GM18520 (cell line): ENCODE results near the gene DDX3X.
"Not testable (repeated sequence)": the region's sequence is repeated elsewhere in the genome, so short reads cannot be mapped to it uniquely, and the experiment has no call there.

ENCODE experiments used
- ATAC-seq: cut with Tn5 transposase; IDR thresholded peaks from one replicate; pipeline ENCODE4 v1.9.1; 2021; ENCODE audit not compliant: unreplicated experiment

Gene DDX3X

DNA sequence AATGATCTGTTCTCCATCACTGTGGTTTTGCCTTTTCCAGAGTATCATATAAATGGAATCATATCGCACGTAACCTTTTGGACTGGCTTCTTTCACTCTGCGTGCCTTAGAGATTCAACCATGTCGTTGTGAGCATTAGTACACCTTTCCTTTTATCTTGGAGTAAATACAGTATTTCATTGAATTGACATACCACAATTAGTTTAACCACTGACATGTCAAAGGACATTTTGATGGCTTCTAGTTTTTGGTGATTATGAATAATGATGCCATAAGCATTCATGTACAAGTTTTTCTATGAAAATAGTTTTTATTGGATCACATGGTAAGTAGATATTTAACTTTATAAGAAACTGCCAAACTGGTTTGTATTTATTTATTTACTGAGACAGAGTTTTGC, 35.2 kb downstream of the DDX3X start:
- ATAC-seq = no peak

DNA sequence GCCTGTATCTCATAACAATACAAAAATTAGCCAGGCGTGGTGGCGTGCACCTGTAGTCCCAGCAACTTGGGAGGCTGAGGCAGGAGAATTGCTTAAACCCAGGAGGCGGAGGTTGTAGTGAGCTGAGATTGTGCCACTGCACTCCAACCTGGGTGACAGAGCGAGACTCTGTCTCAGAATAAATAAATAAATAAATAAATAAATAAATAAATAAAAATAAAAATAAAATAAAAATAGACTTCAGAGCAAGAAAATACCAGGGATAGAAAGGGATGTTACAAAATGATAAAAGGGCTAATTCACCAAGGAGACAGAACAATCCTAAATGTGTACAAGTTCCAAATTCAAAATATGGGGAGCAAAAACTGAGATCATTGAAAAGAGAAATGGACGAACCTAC, 37.6 kb downstream of the DDX3X start:
- not testable (repeated sequence) for ATAC-seq

DNA sequence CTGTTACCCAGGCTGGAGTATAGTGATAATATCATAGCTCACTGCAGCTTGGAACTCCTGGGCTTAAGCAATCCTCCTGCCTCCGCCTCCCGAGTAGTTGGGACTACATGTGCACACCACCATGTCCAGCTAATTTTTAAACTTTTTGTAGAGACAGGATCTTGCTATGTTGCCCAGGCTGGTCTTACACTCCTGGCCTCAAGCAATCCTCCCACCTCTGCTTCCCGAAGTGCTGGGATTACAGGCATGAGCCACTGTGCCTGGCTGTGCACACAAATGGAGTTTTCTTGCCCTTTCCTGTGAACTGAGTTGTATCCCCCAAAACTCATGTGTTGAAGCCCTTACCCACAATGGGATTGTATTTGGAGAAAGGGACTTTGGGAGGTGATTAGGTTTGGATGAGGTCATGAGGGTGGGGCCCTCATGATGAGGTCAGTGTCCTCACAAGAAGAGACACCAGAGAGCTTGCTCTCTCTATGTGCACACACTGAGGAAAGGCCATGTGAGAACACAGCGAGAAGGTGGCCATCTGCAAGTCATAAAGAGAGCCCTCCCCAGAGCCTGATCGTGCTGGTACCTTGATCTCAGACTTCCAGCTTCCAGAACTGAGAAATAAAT, 40.1 kb downstream of the DDX3X start:
- no peak for ATAC-seq

DNA sequence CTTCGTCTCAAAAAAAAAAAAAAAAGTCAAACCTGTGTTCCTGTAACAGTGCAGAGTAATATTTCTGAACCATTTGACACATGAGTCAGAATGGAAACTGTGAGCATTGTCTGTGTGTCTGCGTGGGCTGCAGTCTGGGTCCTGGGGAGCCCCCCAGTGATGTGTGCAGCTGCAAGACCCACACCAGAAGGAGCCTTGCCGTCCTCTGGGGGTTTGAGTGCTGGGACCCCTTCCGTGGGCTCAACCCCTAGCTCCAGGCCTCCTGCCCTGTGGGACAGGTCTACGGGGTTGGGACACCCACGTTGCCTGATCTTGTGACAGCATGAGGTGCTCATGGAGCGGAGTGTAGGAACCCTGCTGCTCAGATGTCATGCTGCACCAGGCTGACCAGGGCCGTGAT, 43.7 kb downstream of the DDX3X start:
- ATAC-seq = no peak

DNA sequence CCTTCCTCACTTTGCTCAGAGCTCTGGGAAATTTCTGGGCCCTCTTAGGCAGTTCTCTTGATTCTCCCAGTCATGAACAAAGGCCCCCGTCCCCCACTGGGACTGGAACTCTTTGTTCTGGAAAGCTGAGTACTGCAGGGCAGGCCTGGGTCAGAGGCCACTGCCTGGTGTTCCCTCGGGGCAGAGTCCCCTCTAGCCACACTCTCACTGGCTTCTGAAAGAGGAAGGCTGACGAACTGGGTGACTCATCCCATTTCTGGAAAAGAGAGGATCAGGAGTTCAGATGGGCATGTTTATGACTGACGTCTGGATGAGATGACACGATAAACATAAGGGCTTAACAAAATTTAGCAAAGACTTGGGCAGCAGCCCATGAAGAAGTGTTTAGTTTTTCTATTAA, 47.7 kb downstream of the DDX3X start:
- ATAC-seq = no peak

DNA sequence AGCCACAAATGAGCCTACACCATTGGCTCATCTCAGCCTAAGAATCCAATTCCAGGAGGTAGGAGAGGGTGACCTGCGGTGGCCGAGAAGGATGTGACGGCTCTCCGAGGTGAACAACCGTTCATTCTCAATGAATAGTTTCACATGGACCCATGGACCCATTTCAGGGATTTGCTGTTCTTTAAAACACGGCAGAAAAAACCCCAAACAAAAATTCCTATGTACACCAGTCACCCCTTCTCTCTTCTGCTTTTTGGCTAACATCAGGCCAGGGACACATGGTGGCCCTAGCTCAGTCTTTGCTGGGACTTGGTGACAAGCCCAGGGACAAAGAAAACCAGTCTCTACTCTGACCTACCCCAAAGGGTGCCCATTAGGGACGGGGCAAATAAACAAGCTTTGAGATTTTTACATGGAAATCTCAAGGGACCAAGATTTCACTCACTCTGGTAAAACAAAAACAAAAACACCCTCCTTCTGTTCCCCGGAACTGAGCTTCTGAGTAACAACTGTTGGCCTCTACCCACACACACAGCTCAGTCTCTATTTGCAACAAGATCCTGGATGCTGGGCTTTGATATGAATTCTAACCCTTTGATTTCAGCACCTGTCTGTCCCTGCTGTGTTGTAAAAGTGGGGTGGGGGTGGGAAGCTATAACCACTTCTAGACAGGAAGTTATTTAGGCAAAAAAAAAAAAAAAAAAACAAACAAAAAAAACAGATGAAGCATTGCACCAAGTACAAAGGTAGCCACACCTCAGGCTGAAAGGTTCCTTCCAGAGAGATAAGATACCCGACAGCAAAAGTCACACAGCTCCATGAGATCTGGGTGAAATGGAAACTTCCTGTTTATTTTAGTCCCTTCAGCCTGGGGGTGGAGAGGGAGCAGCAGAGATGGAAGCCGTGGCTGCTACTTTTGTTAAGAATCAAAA, 49.0 kb downstream of the DDX3X start:
- ATAC-seq = no peak

DNA sequence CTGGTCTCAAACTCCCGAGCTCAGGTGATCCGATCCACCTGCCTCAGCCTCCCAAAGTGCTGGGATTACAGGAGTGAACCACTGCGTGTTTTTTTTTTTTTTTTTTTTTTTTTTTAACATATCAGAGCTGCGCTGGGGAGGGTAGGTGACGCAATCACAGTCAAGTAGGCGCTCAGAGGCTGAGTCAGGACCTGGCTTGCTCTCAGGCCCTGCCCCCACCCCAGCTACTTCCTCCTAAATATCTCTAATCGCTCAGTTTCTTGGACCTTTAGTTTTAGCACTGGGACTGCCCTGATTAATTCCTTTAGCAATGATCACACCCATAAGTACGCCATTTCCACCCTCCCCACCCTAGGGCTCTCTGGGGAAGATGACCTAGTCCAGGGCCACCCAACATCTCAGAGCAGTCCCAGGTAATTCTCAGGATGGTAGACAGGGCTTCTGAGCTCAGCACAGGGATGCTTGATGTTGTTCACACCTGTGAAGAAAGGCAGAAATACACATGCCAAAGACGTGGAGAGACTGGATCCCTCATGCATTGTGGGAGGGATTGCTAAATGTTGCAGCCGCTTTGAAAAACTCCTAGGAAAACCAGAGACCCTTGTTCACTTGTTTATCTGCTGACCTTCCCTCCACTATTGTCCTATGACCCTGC, 50.2 kb downstream of the DDX3X start:
- no peak for ATAC-seq

DNA sequence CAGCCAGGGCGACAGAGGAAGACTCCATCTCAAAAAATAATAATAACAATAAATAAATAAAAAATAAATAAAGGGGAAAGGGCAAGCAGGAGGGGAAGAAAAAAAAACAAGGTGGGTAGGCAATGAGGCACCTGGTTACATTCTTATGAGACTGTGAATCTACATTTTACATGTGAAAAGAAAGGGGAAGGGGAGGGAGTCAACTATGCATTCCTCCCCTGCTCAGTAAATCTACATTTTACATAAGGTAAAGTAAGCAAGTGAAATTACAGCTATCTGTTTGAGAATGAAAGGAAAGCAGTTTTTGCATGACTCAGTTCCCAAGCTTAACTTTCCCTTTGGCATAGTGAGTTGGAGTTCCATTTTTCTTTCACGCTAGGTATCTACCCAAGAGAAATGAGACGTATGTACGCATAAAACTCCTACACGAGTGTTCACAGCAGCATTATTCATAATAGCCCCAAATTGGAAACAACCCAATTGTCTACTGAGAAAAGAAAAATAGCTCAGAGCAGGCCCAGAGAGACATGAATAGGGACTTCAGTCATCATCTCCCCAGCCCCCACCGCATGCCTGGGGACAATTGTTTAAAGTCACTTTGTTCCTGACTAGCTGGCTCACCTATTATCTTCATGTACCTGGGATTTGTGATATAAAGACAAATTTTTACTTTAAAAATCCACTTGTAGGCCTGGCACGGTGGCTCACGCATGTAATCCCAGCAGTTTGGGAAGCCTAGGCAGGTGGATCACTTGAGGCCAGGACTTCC, 52.4 kb downstream of the DDX3X start:
- no peak for ATAC-seq

DNA sequence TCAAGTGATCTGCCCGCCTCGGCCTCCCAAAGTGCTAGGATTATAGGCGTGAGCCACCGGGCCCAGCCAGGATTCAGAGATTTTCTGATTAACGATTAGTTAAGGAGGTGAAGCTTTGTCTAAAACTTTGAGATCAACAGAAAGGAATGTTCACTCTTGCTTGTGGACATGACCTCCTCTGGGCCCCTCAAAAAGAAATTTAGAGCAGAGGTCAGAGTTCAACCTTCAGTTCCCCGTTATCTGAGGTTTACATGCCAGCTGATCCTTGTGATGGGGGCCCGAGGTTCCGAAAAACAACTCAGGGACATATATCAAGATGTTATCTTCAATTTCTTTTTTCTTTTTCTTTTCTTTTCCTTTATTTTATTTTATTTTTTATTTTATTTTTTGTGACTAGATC, 54.6 kb downstream of the DDX3X start:
- ATAC-seq = no peak

DNA sequence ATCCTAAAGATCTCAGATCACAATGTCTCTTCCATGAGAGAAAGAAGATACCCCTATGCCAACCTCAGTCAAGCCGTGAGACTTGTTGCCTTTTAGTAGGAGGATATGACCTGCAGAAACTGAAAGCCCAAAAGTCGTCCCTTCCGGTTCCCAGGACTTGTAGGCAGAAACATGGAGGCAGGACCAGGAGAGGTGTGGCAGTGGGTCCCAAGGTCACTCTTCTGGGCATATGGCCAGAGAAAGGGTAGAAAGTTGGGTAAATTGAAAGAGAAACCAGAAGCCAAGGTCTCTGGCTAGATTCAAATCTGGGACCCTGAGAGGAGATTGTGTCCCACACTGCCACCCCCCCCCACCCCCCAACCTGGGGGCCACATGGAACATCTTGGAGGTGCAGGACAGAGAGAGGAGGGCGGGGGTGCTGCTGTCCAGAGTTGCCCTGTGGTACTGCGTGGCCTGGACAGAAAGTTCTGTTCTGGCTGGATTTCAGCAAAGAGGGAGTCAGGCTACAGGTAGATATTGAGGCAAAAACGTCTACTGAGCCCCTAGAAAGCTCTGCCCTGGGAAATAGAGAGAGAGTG, 55.4 kb downstream of the DDX3X start:
- no peak for ATAC-seq

DNA sequence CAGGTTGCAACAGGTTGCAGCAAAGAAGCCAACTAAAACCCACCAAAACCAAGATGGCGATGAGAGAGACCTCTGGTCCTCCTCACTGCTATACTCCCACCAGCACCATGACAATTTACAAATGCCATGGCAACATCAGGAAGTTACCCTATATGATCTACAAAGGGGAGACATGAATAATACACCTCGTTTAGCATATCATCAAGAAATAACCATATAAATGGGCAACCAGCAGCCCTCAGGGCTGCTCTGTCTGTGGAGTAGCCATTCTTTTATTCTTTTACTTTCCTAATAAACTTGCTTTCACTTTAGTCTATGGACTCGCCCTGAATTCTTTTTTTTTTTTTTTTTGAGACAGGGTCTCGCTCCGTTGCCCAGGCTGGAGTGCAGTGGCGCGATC, 56.6 kb downstream of the DDX3X start:
- not testable (repeated sequence) for ATAC-seq

DNA sequence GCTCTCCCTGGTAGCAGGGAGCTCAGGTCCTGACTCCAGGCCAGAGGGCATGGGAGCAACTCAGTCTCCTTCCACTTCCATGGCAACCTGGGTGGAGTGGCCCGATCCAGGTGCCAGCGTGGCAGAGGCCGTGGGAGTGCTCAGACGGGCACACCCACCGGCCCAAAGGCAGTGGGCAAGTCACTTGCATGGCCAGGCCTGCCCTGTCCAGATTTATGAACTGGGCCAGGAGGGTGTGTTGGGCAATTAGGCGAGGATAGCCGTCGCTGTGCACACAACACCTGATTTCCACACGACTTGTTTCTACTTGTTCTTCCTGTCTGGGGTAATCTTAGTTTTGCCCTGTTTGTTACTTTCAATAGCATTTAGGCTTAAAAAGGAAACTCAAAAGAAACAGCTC, 57.6 kb downstream of the DDX3X start:
- ATAC-seq = no peak

DNA sequence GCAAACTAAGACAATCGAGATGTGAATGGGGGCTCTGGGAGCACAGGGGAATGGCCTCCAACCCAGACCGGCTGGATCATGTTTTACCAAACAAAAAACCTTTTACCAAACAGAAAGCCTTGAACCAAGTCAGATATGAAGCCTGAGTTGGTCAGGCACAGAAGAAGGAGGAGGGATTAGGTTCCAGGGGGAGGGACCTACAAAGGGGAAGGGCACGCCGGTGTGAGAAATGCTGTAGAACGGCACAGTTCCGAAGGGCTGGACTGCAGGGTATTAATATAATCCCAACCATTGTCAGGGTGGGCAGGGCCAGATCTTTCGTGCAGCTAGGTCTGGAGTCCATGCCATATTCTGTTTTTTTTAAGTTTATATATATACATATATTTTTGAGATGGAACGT, 60.3 kb downstream of the DDX3X start:
- no peak for ATAC-seq

DNA sequence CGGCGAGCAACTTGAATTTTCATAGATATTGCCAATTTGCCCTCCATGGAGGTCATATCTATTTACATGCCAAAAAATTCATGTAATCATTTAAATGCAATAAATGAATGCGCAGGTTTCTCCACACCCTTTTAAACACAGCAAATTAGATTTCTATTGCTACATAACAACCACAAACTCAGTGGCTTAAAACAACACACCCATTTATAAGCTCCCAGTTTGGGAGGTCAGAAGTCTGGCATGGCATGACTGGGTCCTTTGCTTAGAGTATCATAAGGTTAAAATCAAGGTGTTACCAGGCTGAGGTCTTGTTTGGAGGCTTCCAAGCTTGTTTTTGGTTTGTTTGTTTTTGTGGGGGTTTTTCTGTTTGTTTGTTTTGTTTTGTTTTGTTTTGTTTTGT, 63.3 kb downstream of the DDX3X start:
- ATAC-seq = no peak

DNA sequence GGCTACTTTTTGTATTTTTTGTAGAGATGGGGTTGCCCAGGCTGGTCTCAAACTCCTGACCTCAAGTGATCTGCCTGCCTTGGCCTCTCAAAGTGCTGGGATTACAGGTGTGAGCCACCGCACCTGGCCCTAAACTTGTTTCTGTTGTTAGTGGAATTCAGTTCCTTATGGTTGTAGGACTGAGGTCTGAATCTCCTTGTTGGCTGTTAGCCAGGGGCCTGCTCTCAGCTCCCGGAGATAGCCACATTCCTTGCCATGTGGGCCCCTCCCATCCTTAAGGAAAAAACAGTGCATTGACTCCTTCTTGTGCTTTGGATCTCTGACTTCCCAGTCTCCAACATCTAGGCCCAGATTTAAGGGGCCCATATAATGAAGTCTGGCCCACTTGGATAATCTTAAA, 63.8 kb downstream of the DDX3X start:
- ATAC-seq = no peak

DNA sequence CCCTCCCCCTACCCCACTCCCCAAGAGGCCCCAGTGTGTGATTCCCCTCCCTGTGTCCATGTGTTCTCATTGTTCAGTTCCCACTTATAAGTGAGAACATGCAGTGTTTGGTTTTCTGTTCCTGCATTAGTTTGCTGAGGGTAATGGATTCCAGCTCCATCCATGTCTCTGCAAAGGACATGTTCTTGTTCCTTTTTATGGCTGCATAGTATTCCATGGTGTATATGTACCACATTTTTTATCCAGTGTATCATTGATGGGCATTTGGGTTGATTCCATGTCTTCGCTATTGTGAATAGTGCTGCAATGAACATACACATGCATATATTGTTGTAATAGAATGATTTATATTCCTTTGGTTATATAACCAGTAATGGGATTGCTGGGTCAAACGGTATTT, 68.6 kb downstream of the DDX3X start:
- ATAC-seq = not testable (repeated sequence)

DNA sequence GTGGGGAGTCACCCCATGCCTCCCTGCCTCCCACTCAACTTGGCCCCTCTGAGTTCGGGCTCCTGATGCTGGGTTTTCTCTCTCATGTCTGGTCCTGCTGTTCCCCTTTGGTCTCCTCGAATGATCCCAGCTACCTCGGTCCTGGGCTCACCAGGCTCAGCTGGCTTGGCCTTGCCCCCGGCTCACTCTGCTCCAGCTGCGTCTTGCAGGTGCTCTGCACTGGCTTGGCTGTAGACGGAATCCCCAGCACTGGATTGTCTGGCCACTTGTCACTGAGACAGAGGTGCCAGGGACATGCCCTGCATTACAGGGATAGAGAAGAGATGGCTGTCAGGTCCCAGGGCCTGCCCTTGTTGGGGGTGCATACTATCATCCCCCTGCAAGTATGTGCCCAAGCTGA, 71.6 kb downstream of the DDX3X start:
- no peak for ATAC-seq

DNA sequence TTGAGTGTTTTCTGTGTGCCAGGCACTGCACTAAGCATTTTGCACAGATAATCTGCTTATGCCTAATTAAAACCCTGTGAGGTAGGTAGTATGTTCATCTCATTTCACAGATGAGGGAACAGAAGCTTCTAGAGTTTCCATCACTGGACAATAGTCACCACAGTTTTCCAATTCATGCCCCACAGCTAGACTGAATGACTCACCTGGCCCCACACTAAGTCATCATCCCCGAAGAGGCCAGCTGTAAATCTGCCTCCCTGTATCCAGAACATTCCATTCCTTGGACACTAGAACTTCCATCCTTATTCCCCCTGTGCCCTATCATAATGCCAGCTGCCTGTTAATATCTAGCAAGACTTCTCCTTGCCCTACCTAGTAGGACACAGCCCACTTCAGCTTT, 72.2 kb downstream of the DDX3X start:
- ATAC-seq = no peak

DNA sequence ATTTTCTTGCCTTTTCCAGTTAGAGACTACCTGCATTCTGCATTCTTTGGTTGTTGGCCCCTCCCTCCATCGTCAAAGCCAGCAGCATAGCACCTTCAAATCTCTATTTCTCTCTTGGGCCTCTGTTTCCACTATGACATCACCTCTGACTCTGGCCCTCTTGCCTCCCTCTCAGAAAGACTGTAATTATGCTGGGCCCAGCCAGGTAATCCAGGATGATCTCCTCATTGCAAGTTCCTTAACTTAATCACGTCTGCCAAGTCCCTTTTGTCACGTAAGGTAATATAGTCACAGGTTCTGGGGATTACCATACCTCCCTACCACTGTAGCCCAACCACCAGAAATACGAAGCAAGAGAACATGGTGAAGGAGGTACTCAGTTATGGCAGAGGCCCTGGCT, 73.9 kb downstream of the DDX3X start:
- ATAC-seq = no peak

DNA sequence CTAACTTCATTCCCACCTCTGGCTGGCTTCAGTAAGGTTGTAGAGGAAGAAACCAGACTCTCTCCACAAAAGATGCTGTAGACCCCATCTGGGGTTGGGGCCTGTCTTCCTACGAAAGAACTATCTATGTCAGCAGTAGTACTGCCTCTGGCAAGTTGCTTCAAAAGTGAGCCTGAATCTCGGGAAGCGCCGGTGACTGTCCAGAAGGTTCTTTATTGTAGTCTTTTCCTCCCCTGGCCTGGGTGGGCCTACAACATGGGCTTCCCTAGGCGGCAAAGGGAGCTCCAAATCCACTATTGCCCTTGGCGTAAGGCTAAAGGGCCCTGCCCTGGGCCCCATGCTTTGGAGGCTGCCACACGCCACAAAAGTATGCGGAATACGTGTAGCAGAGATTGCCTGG, 74.6 kb downstream of the DDX3X start:
- ATAC-seq = no peak

DNA sequence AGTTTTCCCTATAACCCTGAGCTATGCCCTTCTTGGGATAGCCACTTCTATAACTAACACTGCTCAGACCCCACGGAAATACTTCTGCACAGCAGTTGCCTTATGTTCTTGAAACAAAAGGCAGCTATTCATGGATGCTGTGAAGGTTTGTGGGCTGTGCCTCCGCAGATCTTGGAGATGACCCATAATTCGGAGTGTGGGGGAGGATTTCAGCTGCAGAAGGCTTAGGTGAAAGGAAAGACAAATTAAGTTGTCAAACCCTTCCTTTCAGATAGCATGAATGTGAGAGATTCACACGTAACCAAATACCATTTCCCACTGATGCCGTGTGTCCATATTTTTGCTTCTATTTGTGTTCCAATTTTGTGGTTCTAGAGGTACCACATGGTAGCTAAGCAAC, 75.0 kb downstream of the DDX3X start:
- ATAC-seq = no peak
